SHP77 treated with DMSO at 0.1 percent for 48 hours (cell line): ENCODE data around the gene MOB3C.

Experiments
- DNase-seq: peaks from one replicate; lab custom pipeline; 2025; lab: John Stamatoyannopoulos, UW

The MOB3C gene

GRCh38 chr1:46606255-46606965, 10.2 kb downstream of the MOB3C start:
- DNase-seq, result no peak

- DNase-seq, result no peak
These were observed 11.4 kb downstream of the MOB3C start for GRCh38 chr1:46605232-46605631.

GRCh38 chr1:46603858-46604549, 12.6 kb downstream of the MOB3C start, which contains the start of gene MKNK1:
Gene MKNK1 (minus strand): TSS chr1:46604268. CDS start chr1:46583327, 20,941 bp downstream.
- DNase-seq, result peak; percentile 80

GRCh38 chr1:46603481-46603857, 13.1 kb downstream of the MOB3C start:
- no peak for DNase-seq

GRCh38 chr1:46601257-46602007, 15.2 kb downstream of the MOB3C start:
- DNase-seq, result no peak

GRCh38 chr1:46599059-46599970, 17.3 kb downstream of the MOB3C start:
- DNase-seq, result no peak

- DNase-seq, result no peak
These were observed 19.8 kb downstream of the MOB3C start for GRCh38 chr1:46596846-46597245.

GRCh38 chr1:46596036-46596435, 20.6 kb downstream of the MOB3C start:
- DNase-seq, result no peak

GRCh38 chr1:46595127-46595526, 21.5 kb downstream of the MOB3C start:
- no peak for DNase-seq

GRCh38 chr1:46594063-46594462, 22.5 kb downstream of the MOB3C start:
- no peak for DNase-seq

GRCh38 chr1:46592823-46593222, 23.8 kb downstream of the MOB3C start:
- DNase-seq, result no peak

GRCh38 chr1:46589529-46589928, 27.1 kb downstream of the MOB3C start:
- no peak for DNase-seq

GRCh38 chr1:46587069-46587468, 29.5 kb downstream of the MOB3C start:
- DNase-seq, result no peak

GRCh38 chr1:46585312-46585938, 31.2 kb downstream of the MOB3C start:
- no peak for DNase-seq

GRCh38 chr1:46583494-46583893, 33.1 kb downstream of the MOB3C start:
- no peak for DNase-seq

- no peak for DNase-seq
These were observed 33.6 kb downstream of the MOB3C start for GRCh38 chr1:46582972-46583371.

GRCh38 chr1:46581681-46582455, 34.7 kb downstream of the MOB3C start:
- DNase-seq, result no peak

- no peak for DNase-seq
These were observed 36.3 kb downstream of the MOB3C start for GRCh38 chr1:46580140-46580903.

- DNase-seq, result no peak
These were observed 38.9 kb downstream of the MOB3C start for GRCh38 chr1:46577671-46578070.

GRCh38 chr1:46576596-46576995, 40.0 kb downstream of the MOB3C start:
- DNase-seq, result no peak
